Fibroblast of skin of right biceps (primary cell): Measurements from ENCODE around the gene LTV1.
"Not testable (repeated sequence)": the region's sequence is repeated elsewhere in the genome, so short reads cannot be mapped to it uniquely, and the experiment has no call there.

ENCODE experiments used
- DNase-seq: peaks from one replicate; pipeline ENCODE4 v3.0.0-alpha.2; 2013

LTV1 gene

GRCh38 chr6:143842902-143843676, at the start of gene LTV1:
TSS of gene LTV1 (plus strand) at chr6:143843338. CDS start at chr6:143843478, 140 bp downstream.
- peak; percentile 97 for DNase-seq

GRCh38 chr6:143796551-143796950, 46.6 kb upstream of the LTV1 start:
- not testable (repeated sequence) for DNase-seq

GRCh38 chr6:143798487-143798886, 44.7 kb upstream of the LTV1 start:
- DNase-seq = not testable (repeated sequence)

- peak; percentile 25 for DNase-seq
These were observed 40.1 kb upstream of the LTV1 start for GRCh38 chr6:143802833-143803565.

GRCh38 chr6:143803769-143804568, 39.2 kb upstream of the LTV1 start:
- DNase-seq = no peak

GRCh38 chr6:143804835-143805239, 38.3 kb upstream of the LTV1 start:
- DNase-seq = peak; percentile 7

GRCh38 chr6:143806282-143807102, 36.6 kb upstream of the LTV1 start:
- peak; percentile 69 for DNase-seq

- DNase-seq = no peak
These were observed 35.9 kb upstream of the LTV1 start for GRCh38 chr6:143807103-143807772.

GRCh38 chr6:143810745-143811144, 32.4 kb upstream of the LTV1 start:
- no peak for DNase-seq

GRCh38 chr6:143811501-143812157, 31.5 kb upstream of the LTV1 start:
- DNase-seq = no peak

GRCh38 chr6:143817621-143818020, 25.5 kb upstream of the LTV1 start:
- no peak for DNase-seq

- DNase-seq = no peak
These were observed 21.8 kb upstream of the LTV1 start for GRCh38 chr6:143821359-143821758.

- peak; percentile 71 for DNase-seq
These were observed 20.5 kb upstream of the LTV1 start for GRCh38 chr6:143822584-143823024.

- DNase-seq = peak; percentile 28
These were observed 19.6 kb upstream of the LTV1 start for GRCh38 chr6:143823548-143823947.

- no peak for DNase-seq
These were observed 14.6 kb upstream of the LTV1 start for GRCh38 chr6:143828572-143828971.

GRCh38 chr6:143836150-143836549, 7.0 kb upstream of the LTV1 start:
- DNase-seq = no peak

GRCh38 chr6:143838395-143838794, 4.7 kb upstream of the LTV1 start:
- no peak for DNase-seq

GRCh38 chr6:143839196-143839595, 3.9 kb upstream of the LTV1 start:
- no peak for DNase-seq

GRCh38 chr6:143840595-143841265, 2.4 kb upstream of the LTV1 start:
- DNase-seq = no peak

- no peak for DNase-seq
These were observed 657 bp upstream of the LTV1 start for GRCh38 chr6:143842461-143842901.

GRCh38 chr6:143843677-143843999, 500 bp downstream of the LTV1 start:
- no peak for DNase-seq
